Amygdala (tissue), 56 donors: ENCODE measurements around the gene MYO1E.

Source experiments
- DNase-seq, 56 donors: peaks; one replicate each; lab custom pipeline; 2025; lab: John Stamatoyannopoulos, UW

The MYO1E gene

DNA sequence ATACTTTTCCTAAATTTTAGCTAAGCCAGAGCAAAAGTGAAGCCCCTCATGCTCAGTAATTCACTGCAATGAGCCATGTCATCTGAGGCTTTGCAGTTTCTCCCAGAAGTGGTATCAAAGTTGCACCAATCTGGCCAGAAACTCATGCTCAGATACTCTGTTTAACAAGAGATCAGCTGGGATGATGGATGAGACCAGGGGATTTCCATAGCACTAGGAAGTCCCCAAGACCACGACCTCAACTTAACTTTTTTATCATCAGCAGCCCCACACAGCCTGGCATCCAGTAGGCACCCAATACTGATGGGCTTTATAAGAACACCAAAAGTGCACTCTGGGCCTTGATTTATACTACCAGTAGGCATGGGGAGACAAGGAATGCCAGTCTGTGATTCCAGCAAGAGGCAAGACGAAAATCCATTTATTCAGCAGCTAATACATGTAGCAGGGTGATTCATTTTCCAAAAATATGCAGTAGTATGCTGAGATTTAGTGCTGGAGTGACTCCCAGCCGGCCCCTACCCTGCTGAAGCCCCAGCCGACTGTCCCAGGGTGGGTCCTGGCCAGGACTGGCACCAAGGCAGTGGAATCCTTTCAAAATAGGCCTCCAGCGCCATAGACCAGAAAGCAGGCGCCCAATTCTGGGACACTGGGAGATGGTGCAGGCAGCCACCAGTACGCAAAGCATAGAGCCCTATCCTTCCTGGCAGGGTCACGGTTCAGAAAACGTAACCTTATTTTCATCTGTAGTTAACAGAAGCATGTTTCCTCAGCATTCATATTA, 166.6 kb downstream of the MYO1E start:
- no peak for DNase-seq

- no peak for DNase-seq
These were observed 169.0 kb downstream of the MYO1E start for GRCh38 chr15:59203657-59204056.

DNA sequence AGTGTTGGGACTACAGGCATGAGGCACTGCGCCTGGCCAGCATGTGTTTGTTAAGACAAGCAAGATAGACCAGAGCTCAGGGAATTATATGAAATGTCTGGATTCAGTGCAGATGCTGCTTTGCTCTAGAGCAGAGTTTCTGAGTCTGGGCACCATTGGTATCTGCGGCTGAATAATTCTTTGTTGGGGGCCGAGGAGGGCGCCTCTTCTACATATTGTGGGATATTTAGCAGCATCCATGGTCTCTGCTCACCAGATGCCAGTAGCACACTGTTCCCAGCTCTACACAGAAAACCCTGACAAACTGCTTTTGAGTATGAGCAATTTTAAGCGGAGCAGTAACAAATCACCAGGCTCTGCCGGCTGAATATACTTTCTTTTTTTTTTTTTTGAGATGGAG, 169.7 kb downstream of the MYO1E start:
- DNase-seq = peak in 8 of 56 donors; percentile 3 to 48 (median 12)

- DNase-seq = no peak
These were observed 172.1 kb downstream of the MYO1E start for GRCh38 chr15:59200560-59200959.

- no peak for DNase-seq
These were observed 172.8 kb downstream of the MYO1E start for GRCh38 chr15:59199626-59200465.

DNA sequence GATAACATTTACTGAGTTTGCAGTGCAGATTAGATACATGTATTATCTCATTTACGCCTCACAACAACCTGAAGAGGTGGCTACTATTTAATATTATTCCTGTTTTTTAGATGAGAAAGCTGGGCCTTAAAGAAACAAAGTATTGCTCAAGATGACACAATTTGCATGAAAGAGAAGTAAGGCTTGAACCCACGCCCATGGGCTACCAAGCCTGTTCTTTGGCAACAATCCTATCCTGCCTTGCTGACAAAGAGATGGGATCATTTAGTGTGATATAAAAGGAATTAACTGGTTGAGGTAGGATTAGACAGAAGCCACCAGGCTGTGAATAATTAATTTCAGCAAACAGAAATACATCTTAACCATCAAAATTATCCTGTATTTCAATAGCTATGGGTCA, 175.2 kb downstream of the MYO1E start:
- DNase-seq = no peak

- DNase-seq = no peak
These were observed 176.3 kb downstream of the MYO1E start for GRCh38 chr15:59196416-59196815.

GRCh38 chr15:59194639-59195325, 177.9 kb downstream of the MYO1E start:
- no peak for DNase-seq

- no peak for DNase-seq
These were observed 180.8 kb downstream of the MYO1E start for GRCh38 chr15:59191855-59192237.

- no peak for DNase-seq
These were observed 182.4 kb downstream of the MYO1E start for GRCh38 chr15:59190291-59190690.

- DNase-seq = no peak
These were observed 183.4 kb downstream of the MYO1E start for GRCh38 chr15:59189241-59189640.

DNA sequence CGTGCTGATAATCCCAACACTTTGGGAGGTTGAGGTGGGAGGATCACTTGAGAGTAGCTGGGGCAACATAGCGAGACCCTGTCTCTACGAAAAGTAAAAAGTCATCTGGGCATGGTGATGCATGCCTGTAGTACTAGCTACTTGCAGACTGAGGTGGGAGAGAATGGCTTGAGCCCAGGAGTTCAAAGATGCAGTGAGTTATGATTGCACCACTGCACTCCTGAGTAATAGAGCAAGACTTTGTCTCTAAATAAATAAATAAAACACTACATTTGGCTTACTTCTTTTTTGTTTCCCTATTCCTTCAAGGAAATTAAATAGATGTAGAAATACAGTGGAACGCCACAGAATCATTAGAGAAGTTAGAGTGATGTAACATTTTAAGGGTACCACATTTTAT, 186.2 kb downstream of the MYO1E start:
- DNase-seq = no peak

DNA sequence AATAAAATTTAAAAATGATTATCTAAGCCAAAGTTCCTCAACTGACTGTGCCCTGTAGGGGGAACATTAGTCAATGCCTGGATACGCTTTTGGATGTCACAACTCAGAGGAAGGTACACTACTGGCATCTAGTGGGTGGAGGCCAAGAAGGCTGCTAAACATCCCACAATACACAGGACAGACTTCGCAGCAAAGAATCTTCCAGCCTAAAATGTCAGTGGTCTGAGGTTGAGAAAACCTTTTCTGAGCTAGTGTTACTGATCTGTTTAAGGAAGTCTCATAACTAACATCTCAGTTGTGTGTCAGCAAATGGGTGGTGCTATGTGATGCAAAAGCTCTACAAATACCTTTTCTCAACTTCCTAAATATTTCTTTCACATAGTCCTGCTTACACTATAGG, 186.9 kb downstream of the MYO1E start:
- DNase-seq = no peak

DNA sequence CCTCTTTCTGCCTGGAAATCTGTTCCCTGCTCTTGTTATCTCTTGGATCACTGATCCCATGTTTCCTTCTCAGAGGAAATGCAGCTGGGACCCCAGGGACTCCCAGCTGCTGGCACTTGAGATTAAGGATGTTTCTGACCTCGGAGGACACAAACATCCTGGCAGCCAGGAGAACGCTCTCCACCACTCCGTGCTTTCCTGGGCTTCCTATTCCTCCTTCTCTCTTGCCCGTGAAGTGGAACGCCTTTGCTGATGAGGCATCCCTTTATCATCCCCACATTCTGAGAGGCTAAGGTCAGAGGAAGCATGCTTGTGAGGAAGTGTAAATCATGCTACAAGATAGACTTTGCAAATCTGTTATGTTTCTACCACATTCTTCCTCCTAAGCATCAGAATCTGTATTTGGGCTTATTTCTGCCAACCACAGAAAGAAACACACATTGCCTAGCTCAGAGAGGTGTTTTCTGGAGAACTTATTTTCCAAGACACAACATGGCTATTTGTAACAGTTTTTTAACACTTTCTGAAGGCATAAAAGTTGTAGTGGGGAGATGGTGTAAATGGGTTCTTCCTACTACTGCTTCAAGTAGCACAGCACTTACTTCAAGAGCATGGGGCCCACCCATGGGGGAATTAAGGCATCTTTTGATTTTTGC, 191.6 kb downstream of the MYO1E start:
- DNase-seq = no peak

GRCh38 chr15:59179717-59180116, 193.0 kb downstream of the MYO1E start:
- DNase-seq = no peak

- no peak for DNase-seq
These were observed 194.4 kb downstream of the MYO1E start for GRCh38 chr15:59178151-59178695.

DNA sequence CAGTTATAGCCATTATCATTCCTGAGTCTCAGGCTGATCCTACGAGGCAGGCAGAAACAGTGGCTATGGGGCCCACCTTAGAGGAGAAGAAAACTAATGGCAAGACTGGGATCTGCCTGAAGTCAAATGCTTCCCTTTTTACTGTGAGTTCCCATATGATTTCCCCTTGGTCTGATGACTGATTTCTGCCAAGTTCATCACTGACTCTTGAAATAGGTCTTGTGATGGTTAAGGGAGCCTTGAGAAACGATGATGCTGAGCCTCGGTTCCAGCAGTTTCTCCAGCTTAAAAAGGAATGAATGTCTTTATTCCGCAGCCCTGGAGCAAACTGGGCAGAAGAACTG, 195.4 kb downstream of the MYO1E start:
- peak in 3 of 56 donors; percentile 7 to 16 (median 11) for DNase-seq

GRCh38 chr15:59176653-59177316, 195.9 kb downstream of the MYO1E start:
- DNase-seq = no peak

DNA sequence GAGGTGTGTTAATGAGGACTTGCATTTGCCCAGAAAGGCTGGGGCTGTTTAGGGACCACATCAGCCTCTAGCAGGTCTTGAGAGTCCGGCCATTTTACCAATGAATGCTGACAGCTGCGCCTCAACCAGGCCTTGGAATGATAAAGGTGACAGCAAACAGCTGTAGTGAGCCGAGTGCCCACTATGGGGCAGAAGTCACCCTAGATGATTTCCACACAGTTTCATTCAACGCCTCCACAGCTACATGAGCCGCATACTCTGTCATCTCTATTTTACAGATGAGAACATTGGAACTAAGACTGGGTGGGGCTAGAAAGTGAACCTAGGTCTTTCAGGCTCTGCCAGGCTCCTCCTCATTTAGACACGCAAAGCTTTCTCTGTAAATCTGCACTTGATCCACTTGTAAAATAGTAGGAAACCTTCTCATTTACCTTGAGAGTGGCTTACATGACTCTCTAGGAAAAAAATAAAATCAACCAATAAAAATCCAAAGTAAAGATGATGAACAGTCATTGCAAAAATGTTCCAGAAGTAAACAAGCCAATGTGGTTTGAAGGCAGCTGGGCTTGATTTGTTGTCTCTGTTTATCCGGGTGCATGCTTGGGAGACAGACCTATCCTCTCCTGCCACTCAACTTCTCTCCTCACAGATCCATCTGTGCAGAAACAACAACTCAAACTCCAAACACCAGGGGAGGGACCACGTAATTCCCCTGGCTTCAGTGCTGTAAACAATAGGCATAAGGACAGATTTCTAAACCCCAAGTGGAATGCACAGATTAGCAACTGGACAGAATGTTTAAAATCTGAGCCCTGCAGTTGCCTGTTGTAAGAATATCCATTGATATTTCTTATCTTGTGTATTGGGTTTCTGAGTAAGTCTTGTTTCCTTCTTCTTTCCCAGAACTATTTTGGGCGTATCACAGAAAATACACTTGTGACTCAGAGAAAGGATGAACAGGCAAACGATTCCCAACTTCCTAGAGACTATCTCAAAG, 197.5 kb downstream of the MYO1E start:
- DNase-seq = peak in 46 of 56 donors; percentile 7 to 85 (median 40)
